ENCODE measurements around the gene CYP51A1. TPM values are rescaled to one million over a fixed set of nuclear protein-coding genes. Genes with fewer than 3 reads are reported as not detected.

The CYP51A1 gene
- total RNA-seq, 3 donors from 2014 or later, result 73.2 to 181 (median 133) TPM

DNA sequence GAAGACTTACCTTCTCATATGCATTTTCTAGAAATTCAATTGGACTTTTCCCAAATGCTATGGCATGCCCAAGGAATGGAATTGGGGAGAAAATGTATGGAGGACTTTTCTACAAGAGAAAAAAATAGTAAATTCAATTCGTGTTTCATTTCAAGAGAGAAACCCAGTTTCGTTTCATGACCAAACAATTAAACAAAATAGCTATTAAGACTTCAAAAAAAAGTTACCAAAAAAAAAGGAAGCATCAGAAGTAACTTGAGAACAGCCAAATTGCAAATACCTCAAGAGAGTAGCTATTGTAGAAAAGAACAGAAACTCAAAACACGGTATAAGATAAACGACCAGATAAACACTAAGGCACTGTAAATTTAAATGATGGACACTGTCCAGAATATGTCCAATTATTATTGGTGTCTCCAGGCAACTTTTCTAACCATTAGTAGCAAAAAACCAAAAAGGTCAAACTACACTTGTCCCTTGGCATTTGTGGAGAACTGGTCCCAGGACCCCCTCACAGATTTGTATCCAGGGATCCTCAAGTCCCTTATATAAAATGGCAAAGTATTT, 2.4 kb downstream of the CYP51A1 start:
- Histone ChIP-seq H3K4me3 (no peak overlapping the region), H3K4me1 (ENCODE audit: low read depth) (peaks cover 12% of the 10 kb centered on the region), H3K9me3 (no peaks in the 10 kb centered on the region), H3K36me3 (ENCODE audit: low read depth) (no peaks in the 10 kb centered on the region)
- ATAC-seq, result no peak
- intact Hi-C loops (cut with DNase I, micrococcal nuclease), result no loop called here
- DNase-seq, result no peak
- TF ChIP-seq, protein P1, sequence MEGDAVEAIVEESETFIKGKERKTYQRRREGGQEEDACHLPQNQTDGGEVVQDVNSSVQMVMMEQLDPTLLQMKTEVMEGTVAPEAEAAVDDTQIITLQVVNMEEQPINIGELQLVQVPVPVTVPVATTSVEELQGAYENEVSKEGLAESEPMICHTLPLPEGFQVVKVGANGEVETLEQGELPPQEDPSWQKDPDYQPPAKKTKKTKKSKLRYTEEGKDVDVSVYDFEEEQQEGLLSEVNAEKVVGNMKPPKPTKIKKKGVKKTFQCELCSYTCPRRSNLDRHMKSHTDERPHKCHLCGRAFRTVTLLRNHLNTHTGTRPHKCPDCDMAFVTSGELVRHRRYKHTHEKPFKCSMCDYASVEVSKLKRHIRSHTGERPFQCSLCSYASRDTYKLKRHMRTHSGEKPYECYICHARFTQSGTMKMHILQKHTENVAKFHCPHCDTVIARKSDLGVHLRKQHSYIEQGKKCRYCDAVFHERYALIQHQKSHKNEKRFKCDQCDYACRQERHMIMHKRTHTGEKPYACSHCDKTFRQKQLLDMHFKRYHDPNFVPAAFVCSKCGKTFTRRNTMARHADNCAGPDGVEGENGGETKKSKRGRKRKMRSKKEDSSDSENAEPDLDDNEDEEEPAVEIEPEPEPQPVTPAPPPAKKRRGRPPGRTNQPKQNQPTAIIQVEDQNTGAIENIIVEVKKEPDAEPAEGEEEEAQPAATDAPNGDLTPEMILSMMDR (IDR thresholded peaks at IDR 0.05), result no peak

DNA sequence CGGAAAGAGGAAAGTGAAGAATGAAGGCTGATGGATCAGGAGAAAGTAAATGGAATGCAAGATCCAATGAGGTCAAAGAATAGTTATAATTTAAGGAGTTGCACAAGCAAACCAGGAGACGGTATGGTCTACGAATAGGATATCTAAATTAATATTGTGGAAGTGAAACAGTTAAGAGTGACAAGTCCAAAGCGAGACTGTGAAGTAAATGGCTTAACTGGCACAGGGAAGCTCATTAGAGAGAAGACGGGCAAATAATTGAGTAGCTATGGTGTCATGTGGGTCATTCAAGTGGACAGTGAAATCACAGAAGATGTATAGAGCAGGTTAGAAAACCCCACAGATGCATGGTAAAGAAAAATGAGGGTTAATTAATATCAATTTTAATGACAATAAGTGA, 3.2 kb downstream of the CYP51A1 start:
- TF ChIP-seq, protein P1 (IDR thresholded peaks at IDR 0.05), result no peak
- Histone ChIP-seq H3K4me3 (no peak overlapping the region), H3K9me3 (no peaks in the 10 kb centered on the region), H3K4me1 (ENCODE audit: low read depth) (peaks cover 12% of the 10 kb centered on the region), H3K36me3 (ENCODE audit: low read depth) (no peaks in the 10 kb centered on the region)
- ATAC-seq (no peak), DNase-seq (no peak)
- intact Hi-C loops (cut with DNase I, micrococcal nuclease), result no loop called here

DNA sequence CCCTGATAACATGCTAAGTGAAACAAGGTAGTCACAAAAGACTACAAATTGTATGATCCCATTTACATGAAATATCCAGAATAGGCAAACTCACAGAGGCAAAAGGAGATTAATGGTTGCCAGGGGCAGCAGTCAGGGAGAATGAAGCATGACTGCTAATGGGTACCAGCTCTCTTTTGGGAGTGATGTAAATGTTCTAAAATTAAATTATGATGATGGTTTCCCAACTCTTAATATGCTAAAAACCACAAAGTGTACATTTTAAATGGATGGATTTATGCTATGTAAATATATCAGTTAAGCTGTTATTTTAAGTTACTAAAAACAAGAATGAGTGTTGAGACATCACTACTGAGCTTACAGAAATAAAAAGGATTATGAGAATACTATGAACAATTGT, 12.6 kb downstream of the CYP51A1 start:
- no peak overlapping the region for H3K4me3 ChIP-seq
- DNase-seq, result no peak
- TF ChIP-seq, protein P1 (IDR thresholded peaks at IDR 0.05), result no peak
- H3K9me3 ChIP-seq, result no peaks in the 10 kb centered on the region
- no peaks in the 10 kb centered on the region for H3K36me3 ChIP-seq (ENCODE audit: low read depth)
- no peaks in the 10 kb centered on the region for H3K4me1 ChIP-seq (ENCODE audit: low read depth)
- no peak for ATAC-seq
- intact Hi-C loops (cut with DNase I, micrococcal nuclease), result no loop called here

DNA sequence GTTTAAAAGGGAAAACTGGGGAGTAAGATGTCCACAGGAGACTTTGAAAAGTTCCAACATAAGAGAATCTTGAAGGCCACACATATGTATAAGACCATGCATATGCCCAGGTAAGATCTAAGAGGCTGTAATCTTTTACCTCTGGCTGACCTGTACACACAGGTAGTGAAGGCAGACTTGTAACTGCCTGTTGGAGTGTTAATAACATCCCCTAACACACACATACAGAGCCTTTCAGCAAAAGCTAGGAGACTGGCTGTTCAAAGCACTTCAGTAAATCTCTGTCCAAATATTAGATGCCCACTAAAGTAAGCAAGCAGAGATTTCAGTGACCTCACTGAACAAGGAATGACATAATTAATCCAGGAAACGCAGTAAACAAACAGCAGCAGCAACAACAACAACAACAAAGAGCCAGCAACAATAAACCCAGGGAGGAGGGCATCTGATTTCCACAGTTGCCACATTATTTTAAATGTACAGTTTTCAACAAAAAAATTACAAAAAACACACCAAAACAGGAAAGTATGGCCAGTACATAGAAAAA, 15.0 kb downstream of the CYP51A1 start:
- Histone ChIP-seq H3K4me3 (no peak overlapping the region), H3K36me3 (ENCODE audit: low read depth) (no peaks in the 10 kb centered on the region), H3K9me3 (no peaks in the 10 kb centered on the region), H3K4me1 (ENCODE audit: low read depth) (no peaks in the 10 kb centered on the region)
- DNase-seq (no peak), ATAC-seq (no peak)
- intact Hi-C loops (cut with DNase I, micrococcal nuclease), result no loop called here
- TF ChIP-seq, protein P1 (IDR thresholded peaks at IDR 0.05), result no peak

DNA sequence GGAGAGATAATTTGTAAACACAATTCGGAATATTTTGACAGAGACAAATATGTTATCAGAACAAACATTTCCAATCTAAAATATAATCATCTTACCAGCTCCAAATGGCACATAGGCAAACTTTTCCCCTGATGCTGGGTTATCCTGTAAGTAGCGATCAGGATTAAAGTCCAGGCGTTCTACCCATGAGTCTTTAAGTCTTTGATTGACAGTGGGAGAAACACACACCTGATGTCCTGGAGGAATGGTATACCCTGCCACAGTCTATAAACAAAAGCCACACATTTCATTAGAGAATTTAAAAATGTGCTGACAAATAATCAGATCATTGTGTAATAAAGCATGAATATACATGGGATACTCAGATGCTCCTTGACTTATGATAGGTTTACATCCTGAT, 17.3 kb downstream of the CYP51A1 start:
- H3K36me3 ChIP-seq (ENCODE audit: low read depth), result no peaks in the 10 kb centered on the region
- H3K4me3 ChIP-seq, result no peak overlapping the region
- no peaks in the 10 kb centered on the region for H3K4me1 ChIP-seq (ENCODE audit: low read depth)
- H3K9me3 ChIP-seq, result no peaks in the 10 kb centered on the region
- intact Hi-C loops (cut with DNase I, micrococcal nuclease), result no loop called here
- TF ChIP-seq, protein P1 (IDR thresholded peaks at IDR 0.05), result no peak
- no peak for DNase-seq
- no peak for ATAC-seq

DNA sequence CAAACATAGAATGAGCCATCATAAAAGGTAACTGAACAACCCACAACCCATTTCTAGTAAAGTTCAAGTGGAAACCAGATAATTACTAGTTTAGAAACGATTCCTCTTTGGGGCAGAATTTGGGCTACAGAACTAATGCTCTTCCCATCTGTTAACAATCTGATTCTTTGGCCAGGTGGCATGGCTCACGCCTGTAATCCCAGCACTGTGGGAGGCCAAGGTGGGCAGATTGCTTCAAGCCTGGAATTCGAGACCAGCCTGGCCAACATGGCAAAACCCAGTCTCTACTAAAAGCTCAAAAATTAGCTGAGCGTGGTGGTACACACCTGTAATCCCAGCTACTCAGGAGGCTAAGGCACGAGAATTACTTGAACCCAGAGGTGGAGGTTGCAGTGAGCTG, 18.5 kb downstream of the CYP51A1 start:
- Histone ChIP-seq H3K4me3 (no peak overlapping the region), H3K9me3 (no peaks in the 10 kb centered on the region), H3K4me1 (ENCODE audit: low read depth) (no peaks in the 10 kb centered on the region), H3K36me3 (ENCODE audit: low read depth) (no peaks in the 10 kb centered on the region)
- ATAC-seq, result no peak
- TF ChIP-seq, protein P1 (IDR thresholded peaks at IDR 0.05), result no peak
- intact Hi-C loops (cut with DNase I, micrococcal nuclease), result no loop called here
- no peak for DNase-seq

Measured in mucosa of descending colon (tissue), 3 donors.